SU-DHL-6 (cell line): ENCODE results near the gene BCL2L13.

Source experiments
- H2AFZ ChIP-seq: fragments of 200-600 bp; sonication (generic); 2 replicates; pipeline ENCODE4 v1.6.1; 2014; ENCODE audit warnings: low read depth, mild to moderate bottlenecking, moderate library complexity, mixed read lengths, antibody characterized with exemption, low read length; ENCODE audit not compliant: severe bottlenecking
- H3F3A ChIP-seq: fragments of 200-600 bp; shearing (Covaris generic); 2 replicates; pipeline ENCODE4 v1.6.0; 2016; ENCODE audit warnings: antibody characterized with exemption, mild to moderate bottlenecking; ENCODE audit not compliant: insufficient read depth
- H3K27ac ChIP-seq: fragments of 200-600 bp; sonication (generic); 2 replicates; pipeline ENCODE4 v1.5.1; 2016; ENCODE audit warnings: low read depth, mild to moderate bottlenecking, low read length, moderate library complexity, mixed read lengths
- H3K27me3 ChIP-seq: fragments of 200-600 bp; sonication (generic), shearing (Covaris generic); 2 replicates; pipeline ENCODE4 v1.6.0; 2014; ENCODE audit warnings: mild to moderate bottlenecking, low read length
- H3K36me3 ChIP-seq: fragments of 200-600 bp; sonication (generic); 2 replicates; pipeline ENCODE4 v1.6.1; 2014; ENCODE audit warnings: mild to moderate bottlenecking, low read length, mixed read lengths
- H3K4me2 ChIP-seq: fragments of 300-600, 200-600 bp; shearing (Covaris generic), sonication (generic); 2 replicates; pipeline ENCODE4 v1.6.0; 2014; ENCODE audit warnings: low read length, low read depth, mild to moderate bottlenecking; ENCODE audit not compliant: poor library complexity, severe bottlenecking
- H3K4me3 ChIP-seq: fragments of 200-600 bp; sonication (generic); 2 replicates; pipeline ENCODE4 v1.5.1; 2014; ENCODE audit warnings: antibody characterized with exemption, low read length, mild to moderate bottlenecking, mixed read lengths; ENCODE audit not compliant: insufficient read depth, poor library complexity, severe bottlenecking
- H3K79me2 ChIP-seq: fragments of 200-600 bp; sonication (generic); 2 replicates; pipeline ENCODE4 v1.6.1; 2014; ENCODE audit warnings: mild to moderate bottlenecking, low read length, moderate library complexity; ENCODE audit not compliant: insufficient read depth
- H3K9ac ChIP-seq: fragments of 200-600 bp; sonication (generic); 2 replicates; pipeline ENCODE4 v1.7.0; 2014; ENCODE audit warnings: mild to moderate bottlenecking, low read length
- H3K9me2 ChIP-seq: fragments of 200-600 bp; sonication (generic); replicated peaks from 2 replicates; pipeline ENCODE4 v1.6.1; 2014; ENCODE audit warnings: low read length; ENCODE audit not compliant: insufficient read depth
- H3K9me3 ChIP-seq: fragments of 200-600 bp; sonication (generic); 2 replicates; pipeline ENCODE4 v1.6.1; 2014; ENCODE audit warnings: low read length, mixed read lengths; ENCODE audit not compliant: insufficient read depth
- H4K20me1 ChIP-seq: fragments of 200-600 bp; sonication (generic); 2 replicates; pipeline ENCODE4 v1.6.1; 2014; ENCODE audit warnings: low read depth, mild to moderate bottlenecking, antibody characterized with exemption, low read length, moderate library complexity, mixed read lengths
- CTCF ChIP-seq: fragments of 200-600 bp; sonication (generic); IDR thresholded peaks from one replicate; pipeline ENCODE4 v1.5.1; 2017; ENCODE audit warnings: antibody characterized with exemption, mild to moderate bottlenecking, low read length, moderate library complexity; ENCODE audit not compliant: insufficient read depth, poor library complexity, severe bottlenecking
- EZH2phosphoT487 ChIP-seq: fragments of 200-600 bp; sonication (generic), shearing (Covaris generic); conservative IDR thresholded peaks from 2 replicates; pipeline ENCODE4 v1.6.1; 2018; ENCODE audit warnings: mild to moderate bottlenecking, antibody characterized with exemption, low read length, moderate library complexity, mixed read lengths

BCL2L13 gene

GRCh38 chr22:17778412-17778976 lies 139.9 kb downstream of the BCL2L13 start:
- Histone ChIP-seq H3K79me2 (no peaks in the 10 kb centered on the region; the same call in 1 of the 2 replicates), H2AFZ (no peak overlapping the region), H4K20me1 (no peaks in the 10 kb centered on the region), H3K9me3 (no peaks in the 10 kb centered on the region), H3K27me3 (no peaks in the 10 kb centered on the region), H3K27ac (no peak overlapping the region), H3K9me2 (no peaks in the 10 kb centered on the region), H3F3A (peaks cover 5% of the 10 kb centered on the region; the same call in 1 of the 2 replicates), H3K4me2 (no peak overlapping the region), H3K9ac (no peak overlapping the region), H3K4me3 (no peak overlapping the region), H3K36me3 (no peaks in the 10 kb centered on the region)
- no peak for TF ChIP-seq EZH2phosphoT487
- no peak for TF ChIP-seq CTCF

DNA sequence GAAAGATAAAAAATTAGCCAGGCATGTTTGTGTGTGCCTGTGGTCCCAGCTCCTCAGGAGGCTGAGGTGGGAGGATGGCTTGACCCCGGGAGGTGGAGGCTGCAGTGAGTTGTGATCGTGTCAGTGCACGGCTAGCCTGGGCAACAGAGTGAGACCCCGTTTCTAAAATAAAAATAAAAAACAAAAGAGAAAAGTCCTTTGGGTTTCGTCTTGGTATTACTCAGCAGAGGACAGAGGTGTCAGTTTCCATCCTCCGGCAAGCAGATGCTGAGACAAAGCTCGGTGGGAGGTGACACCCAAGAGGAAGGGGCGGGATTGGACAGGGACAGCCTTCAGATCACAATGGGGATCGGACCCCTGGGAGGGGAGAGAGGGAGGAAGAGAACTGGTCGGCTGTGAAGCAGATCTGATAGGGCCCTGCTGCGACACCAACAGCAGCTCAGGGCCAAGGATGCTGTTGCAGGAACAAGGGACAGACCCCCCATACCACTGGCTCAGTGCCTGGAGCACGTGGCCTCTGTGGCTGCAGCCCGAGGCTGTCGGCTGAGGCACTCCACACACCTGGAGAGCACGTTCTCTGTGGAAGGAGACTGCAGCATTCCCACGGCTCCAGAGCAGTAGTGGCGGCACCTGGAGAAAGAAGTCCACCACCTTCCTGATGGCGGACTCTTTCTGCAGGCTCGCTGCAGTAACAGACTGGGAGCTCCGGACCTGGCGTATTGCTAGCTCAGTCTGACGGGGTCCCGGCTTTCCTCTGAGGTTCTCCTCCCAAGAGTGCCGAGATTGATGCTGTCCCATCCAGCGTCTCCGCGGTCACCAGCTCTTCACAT lies 140.9 kb downstream of the BCL2L13 start:
- no peak overlapping the region for H2AFZ ChIP-seq
- no peaks in the 10 kb centered on the region for H3K36me3 ChIP-seq
- TF ChIP-seq CTCF (no peak), EZH2phosphoT487 (no peak)
- no peaks in the 10 kb centered on the region for H4K20me1 ChIP-seq
- no peaks in the 10 kb centered on the region for H3K9me3 ChIP-seq
- H3K79me2 ChIP-seq = no peaks in the 10 kb centered on the region
- H3F3A ChIP-seq = peaks cover 4% of the 10 kb centered on the region; the same call in 1 of the 2 replicates
- no peak overlapping the region for H3K27ac ChIP-seq
- H3K4me2 ChIP-seq = no peak overlapping the region
- no peak overlapping the region for H3K9ac ChIP-seq
- no peaks in the 10 kb centered on the region for H3K9me2 ChIP-seq
- no peak overlapping the region for H3K4me3 ChIP-seq
- H3K27me3 ChIP-seq = no peaks in the 10 kb centered on the region

DNA sequence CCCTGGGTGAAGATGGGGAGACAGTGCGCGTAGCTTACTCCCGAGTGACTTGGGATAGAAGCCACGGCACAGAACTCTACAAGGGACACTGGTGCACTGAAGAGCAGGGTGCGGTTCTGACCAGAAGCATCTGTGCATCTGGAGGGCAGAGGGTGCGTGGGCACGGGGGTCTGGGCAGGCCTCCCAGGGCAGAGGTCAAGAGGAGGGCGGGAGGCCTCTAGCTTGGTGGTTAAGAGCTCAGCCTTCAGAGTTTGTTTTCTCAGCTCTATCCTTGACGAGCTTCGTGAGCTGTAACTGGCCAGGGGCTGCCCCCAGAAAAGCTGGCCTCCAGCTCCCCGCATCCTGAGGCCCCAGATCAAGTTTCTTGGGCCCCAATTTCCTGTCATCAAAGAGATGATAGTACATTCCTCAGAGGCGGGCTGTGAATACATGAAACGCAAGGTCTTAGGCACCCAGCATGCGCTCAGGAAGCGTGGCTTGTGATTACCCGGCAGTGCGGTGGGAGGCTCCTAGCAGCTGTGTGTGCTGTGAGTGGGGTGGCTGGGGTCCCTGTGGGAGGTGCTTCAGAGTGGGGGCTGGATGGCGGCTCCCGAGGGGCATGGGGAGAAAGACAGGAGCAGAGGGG lies 141.7 kb downstream of the BCL2L13 start:
- Histone ChIP-seq H3K4me2 (no peak overlapping the region), H4K20me1 (no peaks in the 10 kb centered on the region), H3K79me2 (no peaks in the 10 kb centered on the region), H3K4me3 (no peak overlapping the region), H3K9me3 (no peaks in the 10 kb centered on the region), H3K9ac (no peak overlapping the region), H3K27ac (no peak overlapping the region), H3F3A (no peaks in the 10 kb centered on the region), H3K9me2 (no peaks in the 10 kb centered on the region), H3K27me3 (no peaks in the 10 kb centered on the region), H2AFZ (no peak overlapping the region), H3K36me3 (no peaks in the 10 kb centered on the region)
- TF ChIP-seq CTCF (no peak), EZH2phosphoT487 (no peak)
